Fibroblast of peridontal ligament (primary cell): ENCODE measurements around the gene CHST11.
"Not testable (repeated sequence)": the region's sequence is repeated elsewhere in the genome, so short reads cannot be mapped to it uniquely, and the experiment has no call there.

Experiments
- DNase-seq: peaks from one replicate; pipeline ENCODE4 v3.0.0-alpha.2; 2010; ENCODE audit errors: extremely low read depth

CHST11 gene

GRCh38 chr12:104526751-104527150 is 70.0 kb downstream of the CHST11 start:
- DNase-seq, result no peak

GRCh38 chr12:104527653-104528052 is 70.9 kb downstream of the CHST11 start:
- DNase-seq, result not testable (repeated sequence)

GRCh38 chr12:104529130-104529874 is 72.6 kb downstream of the CHST11 start:
- DNase-seq, result no peak

GRCh38 chr12:104532636-104533035 is 75.9 kb downstream of the CHST11 start:
- DNase-seq, result no peak

- no peak for DNase-seq
These were observed 76.4 kb downstream of the CHST11 start for GRCh38 chr12:104533134-104533533.

- DNase-seq, result no peak
These were observed 77.6 kb downstream of the CHST11 start for GRCh38 chr12:104534162-104534856.

GRCh38 chr12:104534857-104535248 is 78.1 kb downstream of the CHST11 start:
- no peak for DNase-seq

GRCh38 chr12:104535369-104535768 is 78.6 kb downstream of the CHST11 start:
- DNase-seq, result peak; percentile 70

GRCh38 chr12:104536841-104537240 is 80.1 kb downstream of the CHST11 start:
- no peak for DNase-seq

- no peak for DNase-seq
These were observed 81.3 kb downstream of the CHST11 start for GRCh38 chr12:104538056-104538455.

- no peak for DNase-seq
These were observed 82.2 kb downstream of the CHST11 start for GRCh38 chr12:104538891-104539462.

- DNase-seq, result no peak
These were observed 88.1 kb downstream of the CHST11 start for GRCh38 chr12:104544836-104545235.

- DNase-seq, result no peak
These were observed 89.8 kb downstream of the CHST11 start for GRCh38 chr12:104546575-104546974.

GRCh38 chr12:104547235-104547634 is 90.5 kb downstream of the CHST11 start:
- no peak for DNase-seq

- DNase-seq, result peak; percentile 26
These were observed 93.2 kb downstream of the CHST11 start for GRCh38 chr12:104549815-104550480.

GRCh38 chr12:104551313-104551931 is 94.7 kb downstream of the CHST11 start:
- no peak for DNase-seq

GRCh38 chr12:104553421-104553820 is 96.7 kb downstream of the CHST11 start:
- DNase-seq, result no peak

GRCh38 chr12:104555648-104556047 is 98.9 kb downstream of the CHST11 start:
- no peak for DNase-seq

GRCh38 chr12:104557488-104558195 is 100.9 kb downstream of the CHST11 start:
- no peak for DNase-seq

- DNase-seq, result no peak
These were observed 104.1 kb downstream of the CHST11 start for GRCh38 chr12:104560881-104561280.

- no peak for DNase-seq
These were observed 106.0 kb downstream of the CHST11 start for GRCh38 chr12:104562763-104563162.
